Astrocyte (in vitro differentiated cells and primary cell): ENCODE data around the gene RNU6-8. TPM values are rescaled to one million over a fixed set of nuclear protein-coding genes. Genes with fewer than 3 reads are reported as not detected.

Experiments used
- DNase-seq: peaks from one replicate; pipeline ENCODE4 v3.0.0-alpha.2; 2010; ENCODE audit warnings: low read depth
- FAIRE-seq: peaks from 2 replicates; lab custom pipeline; 2011; peaks lifted over from hg19 to GRCh38; lab: Jason Lieb, UNC
- H2AFZ ChIP-seq: 2 replicates; pipeline ENCODE4 v1.6.0; 2012; ENCODE audit warnings: low read depth, low read length, inconsistent platforms
- H3K27ac ChIP-seq: 2 replicates; pipeline ENCODE4 v1.5.1; 2011; ENCODE audit warnings: low read depth, low read length, inconsistent platforms
- H3K27me3 ChIP-seq: 2 replicates; pipeline ENCODE4 v1.6.0; 2011; ENCODE audit warnings: low read length, inconsistent platforms; ENCODE audit not compliant: insufficient read depth
- H3K36me3 ChIP-seq: 2 replicates; pipeline ENCODE4 v1.5.1; 2011; ENCODE audit warnings: low read length, inconsistent platforms; ENCODE audit not compliant: insufficient read depth
- H3K4me1 ChIP-seq: 2 replicates; pipeline ENCODE4 v1.5.1; 2011; ENCODE audit warnings: low read length, inconsistent platforms; ENCODE audit not compliant: insufficient read depth
- H3K4me2 ChIP-seq: 2 replicates; pipeline ENCODE4 v1.6.0; 2012; ENCODE audit warnings: low read length, inconsistent platforms
- H3K4me3 ChIP-seq: 2 replicates; pipeline ENCODE4 v1.5.1; 2011; ENCODE audit warnings: low read depth, mild to moderate bottlenecking, low read length, inconsistent platforms; ENCODE audit not compliant: insufficient read depth
- H3K79me2 ChIP-seq: 2 replicates; pipeline ENCODE4 v1.6.0; 2012; ENCODE audit warnings: mild to moderate bottlenecking, low read length, inconsistent platforms; ENCODE audit not compliant: insufficient read depth
- H3K9ac ChIP-seq: 2 replicates; pipeline ENCODE4 v1.6.0; 2012; ENCODE audit warnings: mild to moderate bottlenecking, low read length, inconsistent platforms
- H3K9me3 ChIP-seq: 2 replicates; pipeline ENCODE4 v1.5.1; 2012; ENCODE audit warnings: low read depth, mild to moderate bottlenecking, low read length, inconsistent platforms; ENCODE audit not compliant: insufficient read depth
- H4K20me1 ChIP-seq: 2 replicates; pipeline ENCODE4 v1.6.0; 2012; ENCODE audit warnings: low read length, inconsistent platforms; ENCODE audit not compliant: insufficient read depth
- H3K27ac Mint-ChIP-seq: one replicate; pipeline ENCODE4 v1.8.0; 2021; ENCODE audit warnings: mild to moderate bottlenecking, mixed read lengths; ENCODE audit not compliant: unreplicated experiment
- H3K27me3 Mint-ChIP-seq: one replicate; pipeline ENCODE4 v1.8.0; 2021; ENCODE audit warnings: low read depth, mixed read lengths; ENCODE audit not compliant: unreplicated experiment
- H3K36me3 Mint-ChIP-seq: one replicate; pipeline ENCODE4 v1.8.0; 2021; ENCODE audit warnings: low read depth, mixed read lengths; ENCODE audit not compliant: unreplicated experiment
- H3K4me1 Mint-ChIP-seq: one replicate; pipeline ENCODE4 v1.8.0; 2021; ENCODE audit warnings: low read depth, mixed read lengths; ENCODE audit not compliant: unreplicated experiment
- H3K4me3 Mint-ChIP-seq: one replicate; pipeline ENCODE4 v1.8.0; 2021; ENCODE audit warnings: mild to moderate bottlenecking, moderate library complexity, mixed read lengths; ENCODE audit not compliant: unreplicated experiment
- H3K9me3 Mint-ChIP-seq: one replicate; pipeline ENCODE4 v1.8.0; 2021; ENCODE audit warnings: mild to moderate bottlenecking, mixed read lengths; ENCODE audit not compliant: unreplicated experiment
- CTCF ChIP-seq: IDR thresholded peaks from 2 replicates; pipeline ENCODE4 v1.5.1; 2011; ENCODE audit warnings: low read depth, mild to moderate bottlenecking, inconsistent platforms, low read length, moderate library complexity; ENCODE audit not compliant: insufficient read depth
- EZH2 ChIP-seq: IDR thresholded peaks from 2 replicates; pipeline ENCODE4 v1.6.1; 2012; ENCODE audit warnings: mild to moderate bottlenecking, low read length, inconsistent platforms; ENCODE audit not compliant: insufficient read depth
- total RNA-seq: library from RNA; stranded (reverse); gene quantifications from 2 replicates; pipeline ENCODE4 v1.2.1, GENCODE V29; 2021

RNU6-8 gene
- total RNA-seq, 1 donor from 2014 or later = not detected

- DNase-seq = no peak
- Mint-ChIP-seq H3K4me1 (no peaks in the 10 kb centered on the region), H3K36me3 (no peaks in the 10 kb centered on the region), H3K27me3 (no peaks in the 10 kb centered on the region), H3K9me3 (no peaks in the 10 kb centered on the region), H3K27ac (no peak overlapping the region), H3K4me3 (no peak overlapping the region)
- no peak overlapping the region for H3K4me3 ChIP-seq
- H4K20me1 ChIP-seq = no peaks in the 10 kb centered on the region
- H3K27ac ChIP-seq = no peak overlapping the region
- no peaks in the 10 kb centered on the region for H3K36me3 ChIP-seq
- no peak for FAIRE-seq
- H3K9ac ChIP-seq = no peak overlapping the region
- no peak for TF ChIP-seq EZH2
- TF ChIP-seq CTCF = no peak
- H3K79me2 ChIP-seq = no peaks in the 10 kb centered on the region
- H3K4me1 ChIP-seq = no peaks in the 10 kb centered on the region
- H3K9me3 ChIP-seq = no peaks in the 10 kb centered on the region
- no peaks in the 10 kb centered on the region for H3K27me3 ChIP-seq
- H2AFZ ChIP-seq = no peak overlapping the region
- H3K4me2 ChIP-seq = no peak overlapping the region
These were observed 8.0 kb upstream of the RNU6-8 start for GRCh38 chr14:32211068-32211404.

- Histone ChIP-seq H3K9ac (no peak overlapping the region), H3K36me3 (no peaks in the 10 kb centered on the region), H3K4me3 (no peak overlapping the region), H2AFZ (no peak overlapping the region), H4K20me1 (no peaks in the 10 kb centered on the region), H3K79me2 (no peaks in the 10 kb centered on the region), H3K27ac (no peak overlapping the region), H3K9me3 (no peaks in the 10 kb centered on the region), H3K27me3 (no peaks in the 10 kb centered on the region), H3K4me2 (no peak overlapping the region), H3K4me1 (no peaks in the 10 kb centered on the region)
- FAIRE-seq (no peak), DNase-seq (no peak)
- H3K4me3 Mint-ChIP-seq = no peak overlapping the region
- H3K27ac Mint-ChIP-seq = no peak overlapping the region
- no peaks in the 10 kb centered on the region for H3K4me1 Mint-ChIP-seq
- H3K27me3 Mint-ChIP-seq = no peaks in the 10 kb centered on the region
- no peaks in the 10 kb centered on the region for H3K36me3 Mint-ChIP-seq
- no peak for TF ChIP-seq EZH2
- H3K9me3 Mint-ChIP-seq = no peaks in the 10 kb centered on the region
These were observed 6.4 kb upstream of the RNU6-8 start for GRCh38 chr14:32209471-32209870.

GRCh38 chr14:32208490-32208889 lies 5.4 kb upstream of the RNU6-8 start:
- Mint-ChIP-seq H3K4me1 (no peaks in the 10 kb centered on the region), H3K27ac (no peak overlapping the region), H3K27me3 (no peaks in the 10 kb centered on the region), H3K4me3 (no peak overlapping the region), H3K9me3 (no peaks in the 10 kb centered on the region), H3K36me3 (no peaks in the 10 kb centered on the region)
- Histone ChIP-seq H4K20me1 (no peaks in the 10 kb centered on the region), H3K79me2 (no peaks in the 10 kb centered on the region), H3K9me3 (no peaks in the 10 kb centered on the region), H3K4me1 (peaks cover 5% of the 10 kb centered on the region), H3K9ac (no peak overlapping the region), H3K4me2 (no peak overlapping the region), H3K27me3 (no peaks in the 10 kb centered on the region), H3K4me3 (no peak overlapping the region), H3K27ac (no peak overlapping the region), H2AFZ (no peak overlapping the region), H3K36me3 (no peaks in the 10 kb centered on the region)
- FAIRE-seq = no peak
- TF ChIP-seq CTCF (no peak), EZH2 (no peak)
- no peak for DNase-seq
